CD4-positive, CD25-positive, alpha-beta regulatory T cell (primary cell): ENCODE results near the gene TBCEL. TPM values are rescaled to one million over a fixed set of nuclear protein-coding genes. Genes with fewer than 3 reads are reported as not detected.

Experiments used
- ATAC-seq, 2 donors: fragments of 150-1000 bp; cut with Tn5 transposase; one replicate each; pipeline ENCODE4 v1.10.0; 2021; ENCODE audit warnings: low read depth in 2 of 2, moderate number of reproducible peaks in 2 of 2, moderate library complexity in 1 of 2
- DNase-seq, 3 donors: peaks; one replicate each; pipeline versions ENCODE4 v3.0.0 to v3.0.0-alpha.2; 2012 to 2022; ENCODE audit warnings: mixed read lengths in 1 of 3
- H3K27ac ChIP-seq: one replicate; pipeline ENCODE4 v1.7.0; 2013; ENCODE audit warnings: mild to moderate bottlenecking, low read length; ENCODE audit not compliant: insufficient read depth, poor library complexity, severe bottlenecking
- H3K27me3 ChIP-seq: one replicate; pipeline ENCODE4 v1.7.0; 2013; ENCODE audit warnings: low read length; ENCODE audit not compliant: control insufficient read depth, insufficient read depth
- H3K36me3 ChIP-seq: one replicate; pipeline ENCODE4 v1.7.0; 2013; ENCODE audit warnings: mild to moderate bottlenecking, low read length, moderate library complexity; ENCODE audit not compliant: control insufficient read depth, insufficient read depth
- H3K4me1 ChIP-seq: 2 replicates; pipeline ENCODE4 v1.7.0; 2013; ENCODE audit warnings: mild to moderate bottlenecking, low read length; ENCODE audit not compliant: insufficient read depth, control insufficient read depth, poor library complexity, severe bottlenecking
- H3K4me3 ChIP-seq: one replicate; pipeline ENCODE4 v1.7.0; 2013; ENCODE audit warnings: low read depth, mild to moderate bottlenecking, low read length, moderate library complexity
- H3K9me3 ChIP-seq, 2 experiments: 1 replicate in 1 of 2; 2 replicates in 1 of 2; pipeline ENCODE4 v1.7.0; 2013; ENCODE audit warnings: low read length in 2 of 2, mild to moderate bottlenecking in 1 of 2, moderate library complexity in 1 of 2; ENCODE audit not compliant: control insufficient read depth in 2 of 2
- H3K27ac Mint-ChIP-seq, 3 donors: one replicate each; pipeline ENCODE4 v1.8.0; 2020 to 2022; ENCODE audit warnings: mild to moderate bottlenecking in 3 of 3, mixed read lengths in 3 of 3, moderate library complexity in 2 of 3
- H3K27me3 Mint-ChIP-seq: one replicate; pipeline ENCODE4 v1.8.0; 2022; ENCODE audit warnings: mild to moderate bottlenecking, mixed read lengths
- H3K36me3 Mint-ChIP-seq: one replicate; pipeline ENCODE4 v1.8.0; 2020; ENCODE audit warnings: mixed read lengths
- H3K4me1 Mint-ChIP-seq, 4 donors: one replicate each; pipeline ENCODE4 v1.8.0; 2020 to 2022; ENCODE audit warnings: mixed read lengths in 4 of 4, mild to moderate bottlenecking in 1 of 4
- H3K4me3 Mint-ChIP-seq, 4 donors: one replicate each; pipeline ENCODE4 v1.8.0; 2020 to 2022; ENCODE audit warnings: mild to moderate bottlenecking in 4 of 4, mixed read lengths in 4 of 4, moderate library complexity in 3 of 4
- H3K9me3 Mint-ChIP-seq, 7 donors: one replicate each; pipeline ENCODE4 v1.8.0; 2020 to 2022; ENCODE audit warnings: mixed read lengths in 7 of 7, mild to moderate bottlenecking in 3 of 7, moderate library complexity in 2 of 7
- polyA plus RNA-seq, 4 donors: library from polyadenylated mRNA; unstranded; fragments of 300-500 nt; fragmentation: Illumina TruSeq; gene quantifications; one replicate each; pipeline ENCODE4 v1.2.3, GENCODE V29; 2021
- total RNA-seq: library from RNA; stranded (reverse); gene quantifications from one replicate; pipeline ENCODE4 v1.2.3, GENCODE V29; 2022

Gene TBCEL
- total and polyA plus RNA-seq, 5 donors from 2014 or later: 2.3 to 15.9 (median 4.7) TPM

- no peaks in the 10 kb centered on the region for H3K4me1 ChIP-seq
These were observed 63.0 kb downstream of the TBCEL start for GRCh38 chr11:121086866-121087265.

GRCh38 chr11:121089566-121089965, 65.7 kb downstream of the TBCEL start:
- no peak for ATAC-seq
- Mint-ChIP-seq H3K9me3 (peaks cover 0 to under 1% (median 0%) of the 10 kb centered on the region in 7 donors), H3K27me3 (no peaks in the 10 kb centered on the region), H3K27ac (no peak overlapping the region), H3K36me3 (peaks cover 31% of the 10 kb centered on the region), H3K4me3 (no peak overlapping the region), H3K4me1 (peaks cover 0 to 3% (median 0%) of the 10 kb centered on the region in 4 donors)
- no peaks in the 10 kb centered on the region for H3K4me1 ChIP-seq
- H3K9me3 ChIP-seq: no peaks in the 10 kb centered on the region
- no peaks in the 10 kb centered on the region for H3K27me3 ChIP-seq
- H3K4me3 ChIP-seq: no peak overlapping the region
- no peak overlapping the region for H3K27ac ChIP-seq
- no peak for DNase-seq
- H3K36me3 ChIP-seq: peaks cover 18% of the 10 kb centered on the region

More at GRCh38 chr11:121086866-121087265, 63.0 kb downstream of the TBCEL start:
- Mint-ChIP-seq H3K9me3 (no peaks in the 10 kb centered on the region), H3K4me1 (peaks cover 0 to 3% (median 0%) of the 10 kb centered on the region in 4 donors), H3K36me3 (peaks cover 41% of the 10 kb centered on the region), H3K27me3 (no peaks in the 10 kb centered on the region), H3K4me3 (no peak overlapping the region), H3K27ac (no peak overlapping the region)
- ATAC-seq (no peak), DNase-seq (no peak)
- Histone ChIP-seq H3K27me3 (no peaks in the 10 kb centered on the region), H3K4me3 (no peak overlapping the region), H3K9me3 (no peaks in the 10 kb centered on the region), H3K27ac (no peak overlapping the region), H3K36me3 (peaks cover 18% of the 10 kb centered on the region)

GRCh38 chr11:121090145-121090721, 66.3 kb downstream of the TBCEL start:
- Histone ChIP-seq H3K27ac (no peak overlapping the region), H3K27me3 (no peaks in the 10 kb centered on the region), H3K36me3 (peaks cover 17% of the 10 kb centered on the region), H3K4me3 (no peak overlapping the region), H3K9me3 (no peaks in the 10 kb centered on the region), H3K4me1 (no peaks in the 10 kb centered on the region)
- Mint-ChIP-seq H3K9me3 (peaks cover 0 to 6% (median 0%) of the 10 kb centered on the region in 7 donors), H3K27me3 (no peaks in the 10 kb centered on the region), H3K36me3 (peaks cover 28% of the 10 kb centered on the region), H3K27ac (no peak overlapping the region), H3K4me3 (no peak overlapping the region), H3K4me1 (peaks cover 0 to 3% (median 0%) of the 10 kb centered on the region in 4 donors)
- DNase-seq (no peak), ATAC-seq (no peak)

DNA sequence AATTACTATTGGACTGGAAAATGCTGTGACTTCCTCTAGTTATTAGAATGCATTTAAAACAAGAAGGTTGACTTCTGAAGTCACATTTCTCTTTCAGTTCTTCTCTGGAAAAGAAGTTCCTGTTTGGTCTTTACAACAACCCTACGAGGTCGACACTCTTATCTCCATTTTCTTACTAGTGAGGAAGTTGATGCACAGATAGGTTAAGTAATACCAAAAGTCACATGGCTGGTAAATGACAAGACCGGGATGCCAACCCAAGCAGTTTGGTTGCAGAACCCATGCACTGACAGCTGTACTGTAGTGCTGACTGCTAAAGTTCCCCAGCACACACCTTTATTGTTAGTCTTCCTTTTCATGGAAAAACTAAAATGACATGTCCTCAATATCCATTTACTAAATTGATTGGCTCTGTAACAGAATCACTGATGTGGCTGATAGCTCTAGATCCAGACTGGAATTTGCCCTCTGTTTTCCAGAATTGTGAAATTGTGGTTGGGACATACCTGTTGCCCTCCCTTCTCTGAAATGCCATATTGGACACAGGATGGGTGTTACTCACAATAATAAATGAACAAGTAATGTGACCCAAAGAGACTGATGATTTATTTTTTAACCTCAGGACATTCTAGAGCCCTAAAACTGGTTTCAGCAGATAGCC, 67.7 kb downstream of the TBCEL start:
- no peak for ATAC-seq
- H3K36me3 ChIP-seq: peaks cover 15% of the 10 kb centered on the region
- Mint-ChIP-seq H3K36me3 (peaks cover 18% of the 10 kb centered on the region), H3K27me3 (no peaks in the 10 kb centered on the region), H3K4me1 (peaks cover 0 to 3% (median 0%) of the 10 kb centered on the region in 4 donors), H3K27ac (no peak overlapping the region), H3K9me3 (peaks cover 0 to 6% (median 0%) of the 10 kb centered on the region in 7 donors), H3K4me3 (no peak overlapping the region)
- H3K9me3 ChIP-seq: no peaks in the 10 kb centered on the region
- no peak overlapping the region for H3K27ac ChIP-seq
- no peak for DNase-seq
- H3K27me3 ChIP-seq: no peaks in the 10 kb centered on the region
- H3K4me3 ChIP-seq: no peak overlapping the region
- no peaks in the 10 kb centered on the region for H3K4me1 ChIP-seq

DNA sequence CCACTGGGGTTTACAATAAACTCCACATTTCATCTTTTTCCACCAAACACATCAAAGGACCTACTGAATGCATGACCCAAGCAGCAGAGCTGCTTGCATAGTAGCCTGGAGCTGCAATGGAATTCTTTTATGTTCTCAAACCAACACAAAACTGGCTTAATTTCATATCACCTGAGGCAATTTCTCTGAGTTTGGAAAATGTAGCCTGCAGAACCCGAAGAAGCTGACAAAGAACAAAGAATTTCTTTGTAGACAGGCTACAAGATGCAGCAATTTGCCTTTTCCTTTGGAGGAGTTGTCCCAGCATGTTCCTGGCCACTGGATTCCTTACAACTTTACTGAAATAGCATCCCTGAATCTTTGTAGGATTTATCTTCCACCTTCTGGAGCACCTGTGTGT, 71.7 kb downstream of the TBCEL start:
- H3K4me1 Mint-ChIP-seq: peaks cover 0 to 3% (median 0%) of the 10 kb centered on the region in 4 donors
- H3K4me3 ChIP-seq: no peak overlapping the region

DNA sequence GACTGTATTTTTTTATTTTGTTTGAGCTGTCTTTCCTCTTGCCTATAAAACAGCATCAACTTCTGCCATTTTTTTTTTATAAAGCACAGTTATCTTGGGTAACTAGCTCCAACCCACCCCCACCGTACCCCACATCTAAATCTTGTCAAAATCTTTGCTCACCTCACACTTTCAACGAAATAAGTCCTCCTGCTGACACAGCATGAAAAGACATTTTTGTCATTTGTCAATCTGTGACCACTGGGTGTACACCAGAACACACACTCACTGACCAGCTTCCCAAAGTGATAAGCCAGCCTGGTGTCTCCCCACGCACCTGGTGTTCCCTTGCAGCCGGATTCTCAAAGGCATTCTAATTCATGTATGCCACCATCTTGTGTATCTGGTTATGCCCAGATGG, 75.5 kb downstream of the TBCEL start:
- no peaks in the 10 kb centered on the region for H3K27me3 ChIP-seq
- no peak overlapping the region for H3K27ac Mint-ChIP-seq
- H3K4me1 Mint-ChIP-seq: no peaks in the 10 kb centered on the region
- DNase-seq: no peak
- H3K36me3 ChIP-seq: no peaks in the 10 kb centered on the region
- H3K36me3 Mint-ChIP-seq: peaks cover 4% of the 10 kb centered on the region
- H3K4me3 ChIP-seq: no peak overlapping the region
- no peak for ATAC-seq
- H3K9me3 ChIP-seq: no peaks in the 10 kb centered on the region
- H3K4me3 Mint-ChIP-seq: no peak overlapping the region
- peaks cover 0 to 6% (median 0%) of the 10 kb centered on the region in 7 donors for H3K9me3 Mint-ChIP-seq
- peaks cover under 1% of the 10 kb centered on the region for H3K27me3 Mint-ChIP-seq
- H3K27ac ChIP-seq: no peak overlapping the region
- H3K4me1 ChIP-seq: no peaks in the 10 kb centered on the region

More for the DNA sequence above, 71.7 kb downstream of the TBCEL start:
- no peaks in the 10 kb centered on the region for H3K36me3 ChIP-seq
- no peaks in the 10 kb centered on the region for H3K27me3 Mint-ChIP-seq
- DNase-seq: no peak
- no peaks in the 10 kb centered on the region for H3K4me1 ChIP-seq
- H3K4me3 Mint-ChIP-seq: no peak overlapping the region
- peaks cover 0 to 6% (median 0%) of the 10 kb centered on the region in 7 donors for H3K9me3 Mint-ChIP-seq
- no peak overlapping the region for H3K27ac Mint-ChIP-seq
- H3K36me3 Mint-ChIP-seq: no peaks in the 10 kb centered on the region
- ATAC-seq: no peak
- H3K9me3 ChIP-seq: no peaks in the 10 kb centered on the region
- no peak overlapping the region for H3K27ac ChIP-seq
- no peaks in the 10 kb centered on the region for H3K27me3 ChIP-seq

DNA sequence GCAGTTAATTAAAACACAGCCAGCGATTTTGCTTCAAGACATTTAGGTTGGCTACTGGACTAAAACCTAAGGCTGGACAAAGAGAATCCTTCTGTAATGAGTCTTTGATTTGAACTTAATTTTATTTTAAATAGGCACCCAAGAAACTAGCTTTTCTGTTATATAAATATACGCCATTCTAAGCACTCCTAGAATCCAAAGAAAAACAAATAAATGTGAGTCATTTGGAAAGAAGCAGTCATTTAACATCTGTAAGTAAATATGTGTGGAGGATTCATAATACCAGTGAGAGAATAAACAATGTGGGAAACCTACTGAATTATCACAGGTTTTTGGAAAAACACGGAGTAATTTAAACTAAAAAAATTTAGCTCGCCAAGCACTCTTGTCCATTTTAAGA, 76.0 kb downstream of the TBCEL start:
- Mint-ChIP-seq H3K9me3 (peaks cover 0 to 2% (median 0%) of the 10 kb centered on the region in 7 donors), H3K4me1 (no peaks in the 10 kb centered on the region), H3K36me3 (peaks cover 4% of the 10 kb centered on the region), H3K4me3 (no peak overlapping the region), H3K27me3 (peaks cover 4% of the 10 kb centered on the region), H3K27ac (no peak overlapping the region)
- H3K9me3 ChIP-seq: no peaks in the 10 kb centered on the region
- no peaks in the 10 kb centered on the region for H3K36me3 ChIP-seq
- no peaks in the 10 kb centered on the region for H3K4me1 ChIP-seq
- ATAC-seq (no peak), DNase-seq (no peak)
- no peak overlapping the region for H3K27ac ChIP-seq
- H3K27me3 ChIP-seq: no peaks in the 10 kb centered on the region
- H3K4me3 ChIP-seq: no peak overlapping the region

DNA sequence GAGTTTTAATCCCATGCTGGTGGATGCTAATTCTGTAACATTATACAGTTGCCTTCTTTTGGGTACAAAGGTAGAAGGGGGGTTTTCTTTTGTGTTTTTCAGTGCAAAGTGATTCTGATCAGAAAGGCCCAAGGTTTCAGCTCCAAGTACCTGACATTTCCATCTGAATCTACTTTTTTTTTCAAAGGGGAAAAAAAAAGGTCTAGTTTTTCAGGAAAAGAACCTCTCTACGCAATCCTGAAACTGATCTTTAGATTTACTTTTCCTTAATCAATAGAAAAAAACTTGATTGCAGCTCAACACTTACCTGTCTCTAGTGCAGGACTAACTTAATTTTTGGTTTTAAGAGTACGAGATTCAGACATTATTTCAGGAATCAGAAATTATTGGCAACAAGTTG, 77.0 kb downstream of the TBCEL start, which contains the start of gene TECTA:
Gene TECTA (plus strand): TSS at position 301 of the 400 bp plus-strand sequence. CDS start 1,423 bp downstream, outside the sequence.
- peaks cover 4% of the 10 kb centered on the region for H3K36me3 Mint-ChIP-seq
- no peak for DNase-seq
- Histone ChIP-seq H3K36me3 (no peaks in the 10 kb centered on the region), H3K27ac (no peak within 1 kb of the TSS), H3K4me1 (no peaks in the 10 kb centered on the region), H3K4me3 (no peak within 1 kb of the TSS), H3K9me3 (no peaks in the 10 kb centered on the region), H3K27me3 (no peaks in the 10 kb centered on the region)
- no peaks in the 10 kb centered on the region for H3K4me1 Mint-ChIP-seq
- no peak for ATAC-seq
- no peak within 1 kb of the TSS for H3K27ac Mint-ChIP-seq
- H3K9me3 Mint-ChIP-seq: peaks cover 0 to 2% (median 0%) of the 10 kb centered on the region in 7 donors
- peaks cover 6% of the 10 kb centered on the region for H3K27me3 Mint-ChIP-seq
- no peak within 1 kb of the TSS for H3K4me3 Mint-ChIP-seq
